Measurements from ENCODE around the gene EPHA2.

DNA sequence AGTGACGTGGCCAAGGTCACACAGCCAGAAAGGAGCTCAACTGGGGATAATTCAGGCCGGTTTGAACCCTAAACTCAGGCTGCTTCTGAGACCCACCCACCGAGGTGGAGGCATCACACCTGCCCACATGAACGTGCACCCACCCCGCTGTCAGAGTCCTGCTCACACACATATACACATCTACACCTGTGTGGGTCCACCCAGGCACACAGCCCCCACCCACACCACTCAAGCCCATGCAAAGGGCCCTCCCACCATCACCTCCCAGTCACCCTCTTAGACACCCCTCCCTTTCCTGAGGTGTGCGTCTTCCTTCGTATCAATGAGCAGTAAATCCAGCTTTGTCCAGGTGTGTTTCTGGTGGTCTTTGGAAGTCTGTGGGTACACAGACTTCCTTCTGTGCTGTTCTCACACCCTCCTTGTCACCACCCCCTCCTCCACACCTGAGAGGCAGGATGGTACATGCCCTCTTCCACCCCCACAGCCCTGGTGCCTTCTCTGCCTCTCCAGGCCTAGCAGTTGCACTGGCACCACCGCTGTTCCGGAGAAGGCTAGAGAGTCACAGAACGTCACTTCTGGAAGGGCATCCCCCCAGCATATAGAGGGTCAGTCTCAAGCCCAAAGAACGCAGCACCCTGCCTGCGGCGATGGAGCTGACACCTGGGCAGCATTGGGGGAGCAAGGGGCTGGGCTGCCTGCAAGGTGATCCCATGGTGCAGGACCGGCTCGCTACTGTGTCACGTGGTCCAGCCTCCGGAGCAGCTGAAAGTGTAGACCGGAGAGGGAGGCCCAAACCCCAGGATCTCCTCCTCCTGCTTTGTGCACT lies 63.6 kb downstream of the EPHA2 start:
- TF ChIP-seq CTCF (conservative IDR thresholded peaks at IDR 0.05; ENCODE audit: low read depth in 2 of 2) (no peak), EZH2phosphoT487 (IDR thresholded peaks at IDR 0.05; ENCODE audit: unreplicated experiment) (no peak), ETS1 (IDR thresholded peaks at IDR 0.05) (no peak), REST (IDR thresholded peaks at IDR 0.05; ENCODE audit: unreplicated experiment) (no peak), POLR2AphosphoS5 (IDR thresholded peaks at IDR 0.05; ENCODE audit: low read depth) (no peak), EZH2 (IDR thresholded peaks at IDR 0.05; ENCODE audit: low read depth, unreplicated experiment) (no peak), STAT1 (IDR thresholded peaks at IDR 0.05; ENCODE audit: unreplicated experiment) (no peak)

Data from GM23338 (cell line).